ENCODE measurements around the gene PLCB2.

PLCB2 gene

GRCh38 chr15:40307421-40308211, at the start of gene PLCB2:
PLCB2 (minus strand) TSS chr15:40307935; CDS start chr15:40307672, 263 bp downstream.
- H3K4me3 ChIP-seq: peak within 1 kb of the TSS; percentile 55 to 83 (median 66)
- H3K27me3 ChIP-seq: no peaks in the 10 kb centered on the region

DNA sequence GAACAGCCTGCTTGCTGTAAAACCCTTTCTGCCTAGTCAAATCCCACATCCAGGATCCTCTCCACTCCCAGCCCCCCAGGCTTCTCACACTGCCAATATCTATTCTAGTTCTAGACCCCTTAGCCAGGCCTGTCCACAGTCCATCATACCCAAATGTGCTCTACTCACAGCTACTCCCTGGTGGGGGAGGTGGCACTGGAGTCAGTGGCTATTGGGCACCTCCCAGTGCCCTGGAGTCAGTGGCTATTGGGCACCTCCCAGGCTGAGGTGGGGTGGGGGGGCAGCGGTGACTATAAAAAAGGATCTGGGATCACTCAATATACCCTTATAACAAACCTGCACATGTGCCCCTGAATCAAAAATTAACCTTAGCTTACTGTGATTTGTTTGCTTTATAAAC, 49.5 kb upstream of the PLCB2 start:
- Histone ChIP-seq H4K20me1 (peaks cover 0 to 38% (median 14%) of the 10 kb centered on the region in 11 experiments; a peak in 13 of 22 replicates), H3K4me2 (peak overlapping the region; percentile 81 to 99 (median 97))

More at GRCh38 chr15:40307421-40308211, at the start of gene PLCB2:
- TF ChIP-seq Cebpa-rat (IDR thresholded peaks at IDR 0.05): no peak
- H3K9me3 ChIP-seq (replicated peaks in 1 of 11): no peaks in the 10 kb centered on the region
- peak within 1 kb of the TSS; percentile 79 to 92 (median 86) for H3K9ac ChIP-seq
- H3K27ac ChIP-seq: peak within 1 kb of the TSS; percentile 85 to 94 (median 91)
- H3K4me2 ChIP-seq: peak within 1 kb of the TSS; percentile 91 to 100 (median 98)
- H4K20me1 ChIP-seq: peaks cover 0 to 42% (median 18%) of the 10 kb centered on the region in 11 experiments; a peak in 12 of 22 replicates
- peaks cover 6 to 32% (median 20%) of the 10 kb centered on the region in 11 experiments; a peak in 21 of 22 replicates for H3K36me3 ChIP-seq
- H3K4me1 ChIP-seq: peaks cover 44 to 81% (median 63%) of the 10 kb centered on the region in 10 experiments

GRCh38 chr15:40355976-40356585, 48.3 kb upstream of the PLCB2 start:
- H3K4me2 ChIP-seq: 0 out of 22 replicates have a peak overlapping the region, but pooled peaks of 1 of the 11 experiments have one; percentile 17
- no peaks in the 10 kb centered on the region for H3K36me3 ChIP-seq
- TF ChIP-seq Cebpa-rat (IDR thresholded peaks at IDR 0.05): no peak
- H3K4me1 ChIP-seq: peaks cover 10 to 35% (median 25%) of the 10 kb centered on the region in 10 experiments
- no peak overlapping the region for H3K27ac ChIP-seq
- no peaks in the 10 kb centered on the region for H3K9me3 ChIP-seq (replicated peaks in 1 of 11)
- peaks cover 0 to 30% (median 11%) of the 10 kb centered on the region in 11 experiments; a peak in 13 of 22 replicates for H4K20me1 ChIP-seq
- no peak overlapping the region for H3K4me3 ChIP-seq
- H3K9ac ChIP-seq: no peak overlapping the region
- H3K27me3 ChIP-seq: no peaks in the 10 kb centered on the region; a peak in 3 of 22 replicates

More for the DNA sequence above, 49.5 kb upstream of the PLCB2 start:
- H3K36me3 ChIP-seq: no peaks in the 10 kb centered on the region
- no peak for TF ChIP-seq Cebpa-rat (IDR thresholded peaks at IDR 0.05)
- no peaks in the 10 kb centered on the region; a peak in 3 of 22 replicates for H3K27me3 ChIP-seq
- no peaks in the 10 kb centered on the region for H3K9me3 ChIP-seq (replicated peaks in 1 of 11)
- peak overlapping the region in 9 of 10 experiments; percentile 51 to 78 (median 65); a peak in 10 of 20 replicates for H3K4me3 ChIP-seq
- H3K9ac ChIP-seq: no peak overlapping the region
- peaks cover 10 to 34% (median 25%) of the 10 kb centered on the region in 10 experiments for H3K4me1 ChIP-seq
- no peak overlapping the region for H3K27ac ChIP-seq

GRCh38 chr15:40354408-40355171, 46.9 kb upstream of the PLCB2 start:
- peak overlapping the region in 7 of 11 experiments; percentile 8 to 61 (median 32); a peak in 8 of 22 replicates for H3K4me2 ChIP-seq
- TF ChIP-seq Cebpa-rat (IDR thresholded peaks at IDR 0.05): no peak
- no peak overlapping the region for H3K9ac ChIP-seq
- no peak overlapping the region for H3K4me3 ChIP-seq
- no peaks in the 10 kb centered on the region; a peak in 3 of 22 replicates for H3K27me3 ChIP-seq
- no peak overlapping the region for H3K27ac ChIP-seq
- peaks cover 0 to 19% (median 8%) of the 10 kb centered on the region in 11 experiments; a peak in 11 of 22 replicates for H4K20me1 ChIP-seq
- peaks cover 10 to 50% (median 39%) of the 10 kb centered on the region in 10 experiments for H3K4me1 ChIP-seq
- H3K9me3 ChIP-seq (replicated peaks in 1 of 11): no peaks in the 10 kb centered on the region
- no peaks in the 10 kb centered on the region for H3K36me3 ChIP-seq

- Histone ChIP-seq H3K4me1 (peaks cover 4 to 50% (median 41%) of the 10 kb centered on the region in 10 experiments), H3K36me3 (no peaks in the 10 kb centered on the region), H3K27me3 (no peaks in the 10 kb centered on the region; a peak in 1 of 22 replicates), H3K4me3 (no peak overlapping the region), H3K9ac (no peak overlapping the region), H3K27ac (no peak overlapping the region), H4K20me1 (peaks cover 0 to 10% (median under 1%) of the 10 kb centered on the region in 11 experiments; a peak in 6 of 22 replicates), H3K9me3 (replicated peaks in 1 of 11) (no peaks in the 10 kb centered on the region), H3K4me2 (no peak overlapping the region)
- no peak for TF ChIP-seq Cebpa-rat (IDR thresholded peaks at IDR 0.05)
These were observed 46.0 kb upstream of the PLCB2 start for GRCh38 chr15:40353697-40354096.

DNA sequence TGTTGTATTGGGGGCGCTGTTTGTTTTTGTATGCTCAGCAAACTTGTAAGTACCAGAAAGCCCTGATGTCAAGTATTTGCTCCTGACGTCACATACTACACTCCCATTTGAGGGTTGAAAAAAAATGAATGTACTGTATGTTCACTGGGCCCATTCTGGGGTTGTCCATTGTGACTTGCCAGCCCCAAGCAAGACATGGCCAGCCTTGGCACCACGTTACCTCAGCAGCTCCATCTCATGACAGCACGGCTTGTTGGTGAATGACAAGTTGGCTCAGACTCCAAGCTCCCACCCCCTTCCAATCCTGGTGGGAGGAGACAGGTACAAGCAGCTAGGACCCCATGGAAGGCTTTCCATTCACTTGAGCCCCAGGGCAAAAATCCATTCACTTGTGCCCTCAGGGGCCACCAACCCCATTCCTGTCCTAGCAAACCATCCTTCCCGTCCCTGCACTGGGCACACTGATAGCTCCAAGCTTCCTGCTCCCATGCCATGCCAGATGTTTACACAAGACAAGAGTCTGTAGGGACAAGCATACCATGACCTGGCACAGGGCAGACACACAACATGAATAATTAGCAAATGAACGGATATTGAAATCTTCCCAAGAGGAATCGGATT, 44.7 kb upstream of the PLCB2 start:
- H4K20me1 ChIP-seq: peaks cover 0 to 5% (median 0%) of the 10 kb centered on the region in 11 experiments; a peak in 2 of 22 replicates
- H3K4me3 ChIP-seq: no peak overlapping the region
- no peaks in the 10 kb centered on the region for H3K36me3 ChIP-seq
- no peaks in the 10 kb centered on the region for H3K9me3 ChIP-seq (replicated peaks in 1 of 11)
- H3K4me1 ChIP-seq: peaks cover 7 to 48% (median 38%) of the 10 kb centered on the region in 10 experiments; a peak in 18 of 20 replicates
- H3K27me3 ChIP-seq: no peaks in the 10 kb centered on the region
- no peak overlapping the region for H3K4me2 ChIP-seq
- no peak overlapping the region for H3K27ac ChIP-seq
- H3K9ac ChIP-seq: no peak overlapping the region
- TF ChIP-seq Cebpa-rat (IDR thresholded peaks at IDR 0.05): no peak

- Histone ChIP-seq H3K9me3 (replicated peaks in 1 of 11) (no peaks in the 10 kb centered on the region), H3K9ac (peak overlapping the region in 4 of 11 experiments; percentile 1 to 44 (median 30); a peak in 3 of 22 replicates), H3K4me3 (no peak overlapping the region), H3K4me2 (peak overlapping the region in 9 of 11 experiments; percentile 12 to 64 (median 40); a peak in 16 of 22 replicates), H3K27me3 (no peaks in the 10 kb centered on the region), H4K20me1 (no peaks in the 10 kb centered on the region), H3K27ac (peak overlapping the region in 1 of 11 experiments; percentile 29; a peak in 1 of 22 replicates), H3K4me1 (peaks cover 11 to 50% (median 44%) of the 10 kb centered on the region in 10 experiments), H3K36me3 (no peaks in the 10 kb centered on the region)
- TF ChIP-seq Cebpa-rat (IDR thresholded peaks at IDR 0.05): no peak
These were observed 41.4 kb upstream of the PLCB2 start for GRCh38 chr15:40349163-40349562.

GRCh38 chr15:40348474-40348870, 40.7 kb upstream of the PLCB2 start:
- H3K27ac ChIP-seq: peak overlapping the region in 3 of 11 experiments; percentile 9 to 43 (median 29); a peak in 2 of 22 replicates
- H3K4me2 ChIP-seq: peak overlapping the region in 9 of 11 experiments; percentile 12 to 64 (median 40); a peak in 16 of 22 replicates
- no peaks in the 10 kb centered on the region for H3K9me3 ChIP-seq (replicated peaks in 1 of 11)
- H3K36me3 ChIP-seq: no peaks in the 10 kb centered on the region
- H3K4me1 ChIP-seq: peaks cover 15 to 52% (median 47%) of the 10 kb centered on the region in 10 experiments
- no peak overlapping the region for H3K4me3 ChIP-seq
- peak overlapping the region in 6 of 11 experiments; percentile 1 to 44 (median 30); a peak in 4 of 22 replicates for H3K9ac ChIP-seq
- no peaks in the 10 kb centered on the region for H4K20me1 ChIP-seq
- TF ChIP-seq Cebpa-rat (IDR thresholded peaks at IDR 0.05): no peak
- H3K27me3 ChIP-seq: no peaks in the 10 kb centered on the region
